HEK293T (cell line): ENCODE results near the gene KIRREL1.

Source experiments
- CTCF ChIA-PET: fragments of 350-600 bp; formaldehyde crosslinking; extraction: SDS; loops from one replicate; lab custom pipeline; 2021; ENCODE audit warnings: antibody characterized with exemption, inconsistent platforms; lab: Yijun Ruan, JAX
- POLR2A ChIA-PET: fragments of 350-600 bp; formaldehyde crosslinking; extraction: SDS; loops from one replicate; lab custom pipeline; 2020; ENCODE audit warnings: antibody characterized with exemption, inconsistent platforms; lab: Yijun Ruan, JAX
- DNase-seq: peaks from one replicate; pipeline ENCODE4 v3.0.0; 2012; ENCODE audit warnings: mixed read lengths; ENCODE audit errors: extremely low spot score
- ARNT ChIP-seq: fragments of 450-650 bp; IDR thresholded peaks from 2 replicates; pipeline ENCODE4 v1.6.1; 2017; ENCODE audit warnings: mild to moderate bottlenecking
- BHLHE40 ChIP-seq: fragments of 450-650 bp; IDR thresholded peaks from 2 replicates; pipeline ENCODE4 v1.6.1; 2016; ENCODE audit warnings: mild to moderate bottlenecking, moderate library complexity, borderline replicate concordance
- CTBP1 ChIP-seq: fragments of 450-650 bp; IDR thresholded peaks from 2 replicates; pipeline ENCODE4 v1.6.1; 2016; ENCODE audit warnings: borderline replicate concordance
- ELF4 ChIP-seq: fragments of 450-650 bp; IDR thresholded peaks from 2 replicates; pipeline ENCODE4 v1.6.1; 2017; ENCODE audit warnings: antibody characterized with exemption
- FOXA1 ChIP-seq: fragments of 450-650 bp; IDR thresholded peaks from 2 replicates; pipeline ENCODE4 v1.6.1; 2016; ENCODE audit warnings: mild to moderate bottlenecking
- FOXK2 ChIP-seq: fragments of 450-650 bp; IDR thresholded peaks from 2 replicates; pipeline ENCODE4 v1.6.1; 2016; ENCODE audit warnings: mild to moderate bottlenecking
- FOXM1 ChIP-seq: fragments of 450-650 bp; IDR thresholded peaks from 2 replicates; pipeline ENCODE4 v1.6.1; 2017; ENCODE audit warnings: mild to moderate bottlenecking, borderline replicate concordance
- HDGF ChIP-seq: fragments of 450-650 bp; IDR thresholded peaks from 2 replicates; pipeline ENCODE4 v1.6.1; 2017; ENCODE audit warnings: antibody characterized with exemption, borderline replicate concordance
- L3MBTL2 ChIP-seq: fragments of 450-650 bp; conservative IDR thresholded peaks from 2 replicates; pipeline ENCODE4 v1.6.1; 2016; ENCODE audit warnings: mild to moderate bottlenecking
- LEF1 ChIP-seq: fragments of 450-650 bp; IDR thresholded peaks from 2 replicates; pipeline ENCODE4 v1.6.1; 2017; ENCODE audit warnings: mild to moderate bottlenecking, borderline replicate concordance
- NFRKB ChIP-seq: fragments of 450-650 bp; IDR thresholded peaks from 2 replicates; pipeline ENCODE4 v1.6.1; 2016; ENCODE audit warnings: mild to moderate bottlenecking, moderate library complexity
- PKNOX1 ChIP-seq: fragments of 450-650 bp; IDR thresholded peaks from 2 replicates; pipeline ENCODE4 v1.6.1; 2016
- SP1 ChIP-seq: fragments of 450-650 bp; IDR thresholded peaks from 2 replicates; pipeline ENCODE4 v1.6.1; 2017
- SUZ12 ChIP-seq: fragments of 450-650 bp; IDR thresholded peaks from 2 replicates; pipeline ENCODE4 v1.6.1; 2016; ENCODE audit warnings: mild to moderate bottlenecking
- TARDBP ChIP-seq: fragments of 450-650 bp; IDR thresholded peaks from 2 replicates; pipeline ENCODE4 v1.6.1; 2016
- ZNF384 ChIP-seq: fragments of 450-650 bp; IDR thresholded peaks from 2 replicates; pipeline ENCODE4 v1.6.1; 2016

KIRREL1 gene

DNA sequence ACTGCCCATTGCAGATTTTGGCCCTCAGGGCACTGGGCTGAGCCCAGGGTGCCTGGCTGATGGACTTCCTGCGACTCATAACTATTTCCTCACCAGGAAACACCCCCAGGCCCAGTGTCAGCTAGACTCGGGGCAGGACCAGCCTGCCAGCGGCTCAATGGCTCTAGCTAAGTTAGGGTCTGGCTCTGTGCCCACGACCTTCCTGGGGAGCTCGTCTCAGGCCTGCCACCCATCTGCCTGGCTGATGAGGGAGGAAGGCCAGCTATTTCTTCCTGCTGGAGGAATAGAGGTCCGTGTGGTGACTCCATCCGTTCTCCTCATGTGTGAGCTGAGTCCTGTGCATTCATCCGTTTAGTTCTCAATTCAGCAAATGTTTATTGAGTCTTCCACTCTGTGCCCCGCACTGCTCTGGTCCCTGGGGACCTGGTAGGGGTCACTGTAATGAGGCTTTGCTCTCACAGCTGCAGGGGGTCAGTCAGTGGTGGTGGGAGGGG is 44.5 kb downstream of the KIRREL1 start:
- ChIA-PET CTCF (interaction anchor here (0.6 to 4.0 kb wide), 4 partner anchors 35 to 84 kb away, joined by 4 to 38 read pairs (median 8); partner anchors contain the start of gene KIRREL1), POLR2A (interaction anchor here (1.2 kb wide), 1 partner anchor 46 kb away, joined by 3 read pairs; no protein-coding TSS in a partner anchor)
- DNase-seq = no peak
- no peak for TF ChIP-seq PKNOX1
- no peak for TF ChIP-seq ARNT
- TF ChIP-seq FOXA1 = no peak
- no peak for TF ChIP-seq ELF4
- no peak for TF ChIP-seq ZNF384
- no peak for TF ChIP-seq L3MBTL2
- no peak for TF ChIP-seq LEF1
- TF ChIP-seq FOXM1 = no peak
- TF ChIP-seq SUZ12 = no peak
- TF ChIP-seq SP1 = no peak
- no peak for TF ChIP-seq TARDBP
- no peak for TF ChIP-seq CTBP1

DNA sequence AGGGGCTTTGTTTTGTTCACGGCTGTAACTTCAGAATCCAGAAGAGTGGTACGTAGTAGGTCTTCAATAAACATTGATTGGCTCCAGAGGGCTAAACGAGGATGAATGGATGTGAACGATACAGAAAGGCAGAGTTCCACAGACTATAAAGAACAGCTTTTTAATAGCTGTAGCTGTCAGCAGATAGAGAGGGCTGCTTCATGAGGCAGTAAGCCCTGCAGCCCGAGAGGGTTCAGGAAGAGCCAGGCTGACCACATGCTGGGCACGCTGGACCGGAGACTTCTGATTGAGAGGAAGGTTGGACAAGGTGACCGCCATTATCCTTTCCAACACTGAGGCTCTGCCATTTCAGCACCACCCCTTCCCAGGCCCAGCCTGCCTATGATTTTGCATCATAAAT is 45.3 kb downstream of the KIRREL1 start:
- CTCF ChIA-PET = interaction anchor here (4.0 kb wide), 1 partner anchor 46 kb away, joined by 38 read pairs; the partner anchor contains the start of gene KIRREL1
- DNase-seq = no peak
- no peak for TF ChIP-seq L3MBTL2
- no peak for TF ChIP-seq ELF4
- no peak for TF ChIP-seq HDGF
- TF ChIP-seq CTBP1 = no peak
- no peak for TF ChIP-seq FOXA1
- TF ChIP-seq TARDBP = no peak
- no peak for TF ChIP-seq BHLHE40
- no peak for TF ChIP-seq LEF1
- TF ChIP-seq SUZ12 = no peak
- no peak for TF ChIP-seq PKNOX1
- TF ChIP-seq ARNT = no peak
- no peak for TF ChIP-seq SP1
- no peak for TF ChIP-seq ZNF384
- no peak for TF ChIP-seq NFRKB
- no peak for TF ChIP-seq FOXM1
- no peak for TF ChIP-seq FOXK2
- POLR2A ChIA-PET = no interaction called here

- DNase-seq = no peak
- CTCF ChIA-PET = interaction anchor here (0.8 to 4.0 kb wide), 3 partner anchors 13 to 57 kb away, joined by 3 to 38 read pairs (median 3); partner anchors contain the start of gene KIRREL1
- no peak for TF ChIP-seq PKNOX1
- TF ChIP-seq SUZ12 = no peak
- no peak for TF ChIP-seq TARDBP
- no peak for TF ChIP-seq CTBP1
- TF ChIP-seq HDGF = no peak
- TF ChIP-seq FOXM1 = no peak
- no peak for TF ChIP-seq FOXK2
- TF ChIP-seq BHLHE40 = no peak
- no peak for TF ChIP-seq ZNF384
- TF ChIP-seq L3MBTL2 = no peak
- TF ChIP-seq FOXA1 = no peak
- TF ChIP-seq ARNT = no peak
- TF ChIP-seq NFRKB = no peak
- TF ChIP-seq SP1 = no peak
- TF ChIP-seq LEF1 = no peak
- TF ChIP-seq ELF4 = no peak
- POLR2A ChIA-PET = no interaction called here
These were observed 45.9 kb downstream of the KIRREL1 start for GRCh38 chr1:158039380-158039779.

DNA sequence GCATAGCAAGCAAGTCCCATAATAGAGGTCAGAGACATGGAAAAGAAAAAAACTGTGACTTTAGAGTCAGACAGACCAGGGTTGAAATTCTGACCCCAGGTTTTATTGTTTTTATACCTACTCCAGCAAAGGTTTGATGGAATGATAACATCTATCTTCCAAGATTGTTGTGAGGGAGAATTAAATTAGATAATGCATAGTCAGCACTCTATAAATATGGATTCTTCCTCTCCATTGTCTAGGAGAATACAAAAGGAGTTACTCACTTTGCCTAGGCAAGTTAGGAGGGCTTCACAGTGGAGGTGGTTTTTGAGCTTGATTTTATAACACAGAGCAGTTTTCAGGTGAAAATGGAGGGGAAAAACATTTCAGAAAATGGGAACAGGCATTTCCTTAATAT is 46.9 kb downstream of the KIRREL1 start:
- ChIA-PET POLR2A (no interaction called here), CTCF (interaction anchor here (0.9 to 1.1 kb wide), 2 partner anchors 48 to 56 kb away, joined by 3 to 4 read pairs; no protein-coding TSS in a partner anchor)
- no peak for DNase-seq
- TF ChIP-seq SUZ12 (no peak), SP1 (no peak), FOXA1 (no peak), ZNF384 (no peak), NFRKB (no peak), CTBP1 (no peak), HDGF (no peak), FOXK2 (no peak), ARNT (no peak), PKNOX1 (no peak)

DNA sequence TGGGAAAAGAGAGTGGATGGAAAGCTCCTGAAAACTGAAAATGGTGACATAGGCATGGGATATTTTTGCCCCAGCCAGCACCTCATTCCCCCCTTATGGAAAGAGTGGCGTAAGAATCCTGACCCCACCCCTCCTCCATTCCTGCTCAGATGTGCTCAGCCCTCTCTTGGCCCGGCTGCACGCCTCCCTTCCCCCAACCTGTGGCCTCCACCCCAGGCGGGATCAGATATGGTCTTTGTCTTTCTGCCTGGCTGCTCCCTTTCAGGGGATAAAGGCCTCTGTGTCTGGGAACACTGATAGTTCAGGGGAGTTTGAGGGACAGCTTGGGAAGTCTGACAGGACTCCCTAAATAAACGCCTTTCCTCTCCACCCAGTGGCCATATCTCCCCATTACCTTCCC is 49.8 kb downstream of the KIRREL1 start:
- no peak for TF ChIP-seq CTBP1
- TF ChIP-seq FOXA1 = no peak
- TF ChIP-seq ELF4 = no peak
- TF ChIP-seq ARNT = no peak
- no peak for TF ChIP-seq NFRKB
- TF ChIP-seq TARDBP = no peak
- TF ChIP-seq SUZ12 = no peak
- no peak for TF ChIP-seq LEF1
- TF ChIP-seq BHLHE40 = no peak
- TF ChIP-seq FOXK2 = no peak
- TF ChIP-seq SP1 = no peak
- TF ChIP-seq FOXM1 = no peak
- CTCF ChIA-PET = interaction anchor here (2.1 kb wide), 1 partner anchor 51 kb away, joined by 9 read pairs; no protein-coding TSS in a partner anchor
- POLR2A ChIA-PET = no interaction called here
- DNase-seq = no peak
